Immature natural killer cell (primary cell): ENCODE measurements around the gene SP100. TPM values are rescaled to one million over a fixed set of nuclear protein-coding genes. Genes with fewer than 3 reads are reported as not detected.
A peak's percentile ranks its signal among the peaks of the same experiment; 100 is the strongest.
"Not testable (repeated sequence)": the region's sequence is repeated elsewhere in the genome, so short reads cannot be mapped to it uniquely, and the experiment has no call there.

ENCODE experiments used
- DNase-seq, 3 donors: peaks; one replicate each; pipeline ENCODE4 v3.0.0; 2022; ENCODE audit warnings: mixed read lengths in 1 of 3
- H3K27ac Mint-ChIP-seq, 6 donors: one replicate each; pipeline ENCODE4 v1.8.0; 2020; ENCODE audit warnings: mixed read lengths in 6 of 6, mild to moderate bottlenecking in 5 of 6, inconsistent platforms in 4 of 6, moderate library complexity in 3 of 6
- H3K27me3 Mint-ChIP-seq, 3 donors: one replicate each; pipeline ENCODE4 v1.8.0; 2020 to 2021; ENCODE audit warnings: low read depth in 3 of 3, mild to moderate bottlenecking in 3 of 3, mixed read lengths in 3 of 3, moderate library complexity in 3 of 3, inconsistent platforms in 1 of 3
- H3K36me3 Mint-ChIP-seq, 3 donors: one replicate each; pipeline ENCODE4 v1.8.0; 2020; ENCODE audit warnings: mixed read lengths in 3 of 3, inconsistent platforms in 2 of 3, mild to moderate bottlenecking in 2 of 3
- H3K4me1 Mint-ChIP-seq, 2 donors: one replicate each; pipeline ENCODE4 v1.8.0; 2020; ENCODE audit warnings: inconsistent platforms in 2 of 2, mild to moderate bottlenecking in 2 of 2, mixed read lengths in 2 of 2, moderate library complexity in 1 of 2
- H3K4me3 Mint-ChIP-seq, 5 donors: one replicate each; pipeline ENCODE4 v1.8.0; 2020; ENCODE audit warnings: mild to moderate bottlenecking in 5 of 5, mixed read lengths in 5 of 5, inconsistent platforms in 3 of 5, moderate library complexity in 3 of 5
- H3K9me3 Mint-ChIP-seq, 6 donors: one replicate each; pipeline ENCODE4 v1.8.0; 2020; ENCODE audit warnings: mild to moderate bottlenecking in 6 of 6, mixed read lengths in 6 of 6, inconsistent platforms in 4 of 6, moderate library complexity in 3 of 6
- polyA plus RNA-seq, 3 donors: library from polyadenylated mRNA; unstranded; fragments of 300-500 nt; fragmentation: Illumina TruSeq; gene quantifications; one replicate each; pipeline ENCODE4 v1.2.3, GENCODE V29; 2021

SP100 gene
- polyA plus RNA-seq, 3 donors from 2014 or later, result 85.8 to 221 (median 94.5) TPM

DNA sequence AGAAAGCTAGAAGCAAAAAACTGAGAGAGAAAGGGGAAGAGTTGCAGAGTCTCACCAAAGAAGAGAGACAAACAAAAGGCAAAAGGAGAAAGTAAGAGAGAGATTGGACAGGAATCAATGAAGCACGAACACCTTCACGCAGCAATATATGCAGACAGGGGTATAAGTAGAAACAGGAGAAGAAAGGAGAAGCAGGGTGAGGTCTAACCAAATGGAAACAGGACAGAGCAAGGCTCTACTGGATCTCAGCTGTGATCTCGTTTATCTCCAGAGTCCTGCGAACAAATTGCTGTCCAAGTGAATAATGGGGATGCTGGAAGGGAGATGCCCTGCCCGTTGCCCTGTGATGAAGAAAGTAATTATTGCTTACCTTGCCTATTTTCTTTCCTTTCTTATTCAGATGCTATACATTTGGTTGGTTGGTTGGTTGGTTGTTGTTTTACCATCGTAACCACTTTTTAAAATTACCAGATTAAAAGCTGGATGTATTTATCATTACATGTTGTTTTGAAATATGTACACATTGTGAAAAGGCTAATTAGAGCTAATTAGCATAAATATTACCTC lies 34.0 kb downstream of the SP100 start:
- no peaks in the 10 kb centered on the region for H3K9me3 Mint-ChIP-seq
- peaks cover 37 to 88% of the 10 kb centered on the region in 2 donors for H3K4me1 Mint-ChIP-seq
- no peak for DNase-seq
- H3K27me3 Mint-ChIP-seq, result peaks cover 0 to 3% (median 2%) of the 10 kb centered on the region in 3 donors
- H3K27ac Mint-ChIP-seq, result peak overlapping the region in 4 of 6 donors; percentile 2 to 63 (median 36)
- H3K4me3 Mint-ChIP-seq, result no peak overlapping the region
- peaks cover 53 to 63% (median 54%) of the 10 kb centered on the region in 3 donors for H3K36me3 Mint-ChIP-seq

GRCh38 chr2:230453006-230453405 lies 37.0 kb downstream of the SP100 start:
- Mint-ChIP-seq H3K27me3 (peaks cover 0 to 2% (median under 1%) of the 10 kb centered on the region in 3 donors), H3K27ac (peak overlapping the region in 2 of 6 donors; percentile 27 to 65), H3K4me1 (peaks cover 54 to 93% of the 10 kb centered on the region in 2 donors), H3K4me3 (no peak overlapping the region), H3K9me3 (peaks cover 0 to 9% (median 1%) of the 10 kb centered on the region in 6 donors), H3K36me3 (peaks cover 55 to 68% (median 64%) of the 10 kb centered on the region in 3 donors)
- DNase-seq, result no peak

DNA sequence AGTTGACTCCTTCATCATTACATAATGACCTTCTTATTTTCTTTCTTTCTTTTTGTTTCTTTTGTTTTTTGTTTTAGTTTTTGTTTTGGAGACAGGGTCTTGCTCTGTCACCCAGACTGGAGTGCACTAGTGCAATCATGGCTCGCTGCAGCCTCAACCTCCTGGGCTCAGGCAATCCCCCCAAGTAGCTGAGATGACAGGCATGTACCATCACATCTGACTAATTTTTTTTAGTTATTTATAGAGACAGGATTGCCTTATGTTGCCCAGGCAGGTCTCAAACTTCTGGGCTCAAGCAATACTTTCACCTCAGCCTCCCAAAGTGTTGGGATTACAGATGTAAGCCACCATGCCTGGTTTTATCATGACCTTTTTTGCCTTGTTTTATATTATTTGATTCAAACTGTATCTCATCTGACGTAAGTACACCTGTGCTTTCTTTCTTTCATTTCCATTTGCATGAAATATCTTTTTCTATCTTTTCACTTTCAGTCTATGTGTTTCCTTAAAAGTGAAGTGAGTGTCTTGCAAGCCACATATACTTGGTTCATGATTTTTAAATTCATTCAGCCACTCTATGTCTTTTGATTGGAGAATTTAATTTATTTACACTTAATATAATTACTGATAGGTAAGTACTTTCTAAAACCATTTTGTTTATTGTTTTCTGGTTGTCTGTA lies 39.1 kb downstream of the SP100 start:
- Mint-ChIP-seq H3K9me3 (peaks cover 0 to 9% (median 1%) of the 10 kb centered on the region in 6 donors), H3K36me3 (peaks cover 60 to 74% (median 72%) of the 10 kb centered on the region in 3 donors), H3K27ac (peak overlapping the region in 4 of 6 donors; percentile 21 to 73 (median 56)), H3K27me3 (peaks cover 0 to 2% (median 0%) of the 10 kb centered on the region in 3 donors), H3K4me1 (peaks cover 56 to 96% of the 10 kb centered on the region in 2 donors), H3K4me3 (no peak overlapping the region)
- DNase-seq, result no peak

- Mint-ChIP-seq H3K36me3 (peaks cover 70 to 79% (median 71%) of the 10 kb centered on the region in 3 donors), H3K27ac (peak overlapping the region; percentile 9 to 77 (median 64)), H3K4me1 (peaks cover 48 to 80% of the 10 kb centered on the region in 2 donors), H3K4me3 (peak overlapping the region; percentile 5 to 64 (median 20)), H3K9me3 (peaks cover 0 to 9% (median 1%) of the 10 kb centered on the region in 6 donors), H3K27me3 (peaks cover 0 to 3% (median 2%) of the 10 kb centered on the region in 3 donors)
- no peak for DNase-seq
These were observed 41.2 kb downstream of the SP100 start for GRCh38 chr2:230457073-230457768.

- DNase-seq, result no peak
- peaks cover 0 to 9% (median 1%) of the 10 kb centered on the region in 6 donors for H3K9me3 Mint-ChIP-seq
- peaks cover 70 to 80% (median 75%) of the 10 kb centered on the region in 3 donors for H3K36me3 Mint-ChIP-seq
- peak overlapping the region in 3 of 5 donors; percentile 17 to 64 (median 33) for H3K4me3 Mint-ChIP-seq
- H3K4me1 Mint-ChIP-seq, result peaks cover 48 to 76% of the 10 kb centered on the region in 2 donors
- H3K27me3 Mint-ChIP-seq, result peaks cover 0 to 3% (median 2%) of the 10 kb centered on the region in 3 donors
- H3K27ac Mint-ChIP-seq, result peak overlapping the region in 5 of 6 donors; percentile 9 to 77 (median 74)
These were observed 41.8 kb downstream of the SP100 start for GRCh38 chr2:230457793-230458192.

DNA sequence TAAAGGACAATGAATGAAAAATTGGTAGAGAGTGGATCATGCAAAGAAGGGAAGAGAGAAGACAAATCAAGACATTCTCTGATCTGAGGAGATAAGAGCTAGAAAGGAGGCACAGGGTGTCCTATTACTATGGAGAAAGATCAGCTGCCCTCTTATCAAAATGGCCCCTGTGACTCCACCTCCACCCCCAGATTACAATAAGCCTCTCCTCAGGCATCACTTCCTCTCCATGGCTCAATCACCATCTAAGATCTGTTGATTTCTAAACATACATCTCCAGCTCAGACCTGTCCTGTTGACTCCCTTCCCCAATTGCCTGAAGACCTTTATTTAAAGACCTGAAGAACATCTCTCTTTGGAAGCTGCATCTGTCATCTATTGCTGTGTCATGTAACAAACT lies 43.2 kb downstream of the SP100 start:
- Mint-ChIP-seq H3K27me3 (peaks cover 0 to 3% (median 2%) of the 10 kb centered on the region in 3 donors), H3K4me1 (peaks cover 38 to 61% of the 10 kb centered on the region in 2 donors), H3K4me3 (no peak overlapping the region), H3K36me3 (peaks cover 63 to 79% (median 75%) of the 10 kb centered on the region in 3 donors), H3K9me3 (peaks cover 0 to 9% (median 1%) of the 10 kb centered on the region in 6 donors), H3K27ac (peak overlapping the region; percentile 54 to 83 (median 68))
- no peak for DNase-seq

GRCh38 chr2:230471074-230471473 lies 55.1 kb downstream of the SP100 start:
- Mint-ChIP-seq H3K27ac (peak overlapping the region; percentile 8 to 90 (median 73)), H3K4me1 (peaks cover 20 to 52% of the 10 kb centered on the region in 2 donors), H3K9me3 (no peaks in the 10 kb centered on the region), H3K4me3 (no peak overlapping the region), H3K36me3 (peaks cover 45 to 69% (median 61%) of the 10 kb centered on the region in 3 donors), H3K27me3 (peaks cover 0 to 5% (median 0%) of the 10 kb centered on the region in 3 donors)
- no peak for DNase-seq

DNA sequence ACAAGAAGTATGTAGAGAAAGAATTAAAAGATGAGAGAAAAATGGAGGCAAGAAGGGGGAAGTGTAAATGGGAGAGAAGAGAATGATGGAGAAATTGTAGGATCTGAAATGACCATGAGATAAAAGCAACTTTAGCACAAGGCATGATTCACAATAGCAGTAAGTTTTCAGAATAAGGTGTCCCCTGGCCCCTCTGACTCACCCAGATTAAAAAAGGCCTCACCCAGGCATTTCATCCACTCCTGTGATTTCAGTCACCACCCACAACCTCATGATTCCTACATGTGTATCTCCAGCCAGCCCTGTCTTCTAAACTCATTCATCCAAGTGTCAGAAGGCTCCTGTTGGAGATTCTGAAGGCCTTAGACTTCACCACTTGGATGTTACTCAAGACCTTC lies 56.6 kb downstream of the SP100 start:
- Mint-ChIP-seq H3K27ac (peak overlapping the region; percentile 63 to 90 (median 82)), H3K4me3 (no peak overlapping the region), H3K36me3 (peaks cover 44 to 64% (median 49%) of the 10 kb centered on the region in 3 donors), H3K9me3 (no peaks in the 10 kb centered on the region), H3K27me3 (peaks cover 0 to 5% (median 0%) of the 10 kb centered on the region in 3 donors), H3K4me1 (peaks cover 18 to 52% of the 10 kb centered on the region in 2 donors)
- DNase-seq, result no peak

DNA sequence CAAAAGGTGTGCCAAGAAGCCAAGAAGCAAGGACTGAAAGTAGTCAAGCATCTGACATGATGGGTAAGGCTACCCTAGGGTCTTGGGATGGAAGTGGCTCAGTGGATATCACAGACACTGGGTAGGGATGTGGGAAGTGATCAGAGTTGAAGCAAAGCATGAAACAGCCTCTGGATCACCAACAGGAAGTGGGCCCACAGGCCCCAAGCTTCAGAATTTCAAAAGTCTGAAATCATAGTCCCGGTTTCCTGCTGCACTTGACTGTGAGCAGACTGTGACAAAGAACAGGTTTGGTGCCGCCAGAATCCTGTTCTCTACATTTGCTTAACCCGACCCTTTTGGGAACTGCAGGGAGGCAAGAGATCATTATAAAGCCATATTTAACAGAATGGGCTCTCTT lies 57.4 kb downstream of the SP100 start:
- H3K4me1 Mint-ChIP-seq, result peaks cover 18 to 52% of the 10 kb centered on the region in 2 donors
- peaks cover 0 to 5% (median 0%) of the 10 kb centered on the region in 3 donors for H3K27me3 Mint-ChIP-seq
- H3K27ac Mint-ChIP-seq, result peak overlapping the region; percentile 63 to 90 (median 82)
- no peak overlapping the region for H3K4me3 Mint-ChIP-seq
- H3K9me3 Mint-ChIP-seq, result no peaks in the 10 kb centered on the region
- DNase-seq, result no peak
- peaks cover 39 to 61% (median 46%) of the 10 kb centered on the region in 3 donors for H3K36me3 Mint-ChIP-seq

GRCh38 chr2:230475143-230475542 lies 59.1 kb downstream of the SP100 start:
- Mint-ChIP-seq H3K4me1 (peaks cover 18 to 56% of the 10 kb centered on the region in 2 donors), H3K27me3 (peaks cover 0 to 5% (median 0%) of the 10 kb centered on the region in 3 donors), H3K36me3 (peaks cover 48 to 71% (median 52%) of the 10 kb centered on the region in 3 donors), H3K9me3 (no peaks in the 10 kb centered on the region), H3K4me3 (no peak overlapping the region), H3K27ac (peak overlapping the region in 5 of 6 donors; percentile 16 to 77 (median 66))
- no peak for DNase-seq

DNA sequence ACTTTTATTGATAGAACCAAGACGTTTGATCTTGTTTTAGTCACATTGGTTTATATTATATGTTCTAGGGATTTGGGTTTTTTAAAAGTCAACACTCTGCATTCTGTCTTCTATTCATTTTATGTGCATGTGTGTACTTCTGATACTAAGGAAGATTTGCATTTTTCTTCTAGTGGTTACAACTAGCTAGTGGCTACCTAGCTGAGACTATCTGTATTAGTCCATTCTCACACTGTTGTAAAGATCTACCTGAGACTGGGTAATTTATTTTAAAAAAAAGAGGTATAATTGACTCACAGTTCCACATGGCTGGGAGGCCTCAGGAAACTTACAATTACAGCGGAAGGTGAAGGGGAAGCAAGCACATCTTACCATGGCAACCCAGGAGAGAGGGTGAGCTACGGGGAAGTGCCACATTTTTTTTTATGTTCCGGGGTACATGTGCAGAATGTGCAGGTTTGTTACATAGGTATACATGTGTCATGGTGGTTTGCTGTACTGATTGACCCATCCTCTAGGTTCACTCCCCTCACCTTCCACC lies 69.9 kb downstream of the SP100 start:
- Mint-ChIP-seq H3K27me3 (no peaks in the 10 kb centered on the region), H3K4me3 (no peak overlapping the region), H3K9me3 (peaks cover 0 to 11% (median 3%) of the 10 kb centered on the region in 6 donors), H3K36me3 (peaks cover 52 to 73% (median 64%) of the 10 kb centered on the region in 3 donors), H3K27ac (no peak overlapping the region), H3K4me1 (peaks cover 26 to 57% of the 10 kb centered on the region in 2 donors)
- no peak for DNase-seq

GRCh38 chr2:230491219-230491618 lies 75.2 kb downstream of the SP100 start:
- H3K27ac Mint-ChIP-seq, DNase-seq, H3K4me3 Mint-ChIP-seq, H3K27me3 Mint-ChIP-seq: not testable (repeated sequence)
- H3K9me3 Mint-ChIP-seq, result peaks cover 0 to 11% (median 3%) of the 10 kb centered on the region in 6 donors
- H3K36me3 Mint-ChIP-seq, result peaks cover 63 to 88% (median 83%) of the 10 kb centered on the region in 3 donors
- H3K4me1 Mint-ChIP-seq, result peaks cover 45 to 78% of the 10 kb centered on the region in 2 donors

- H3K36me3 Mint-ChIP-seq, result peaks cover 55 to 79% (median 75%) of the 10 kb centered on the region in 3 donors
These were observed 76.1 kb downstream of the SP100 start for GRCh38 chr2:230492107-230492506.

More at GRCh38 chr2:230492107-230492506, 76.1 kb downstream of the SP100 start:
- peaks cover 49 to 83% of the 10 kb centered on the region in 2 donors for H3K4me1 Mint-ChIP-seq
- no peak for DNase-seq
- peaks cover 0 to 11% (median 3%) of the 10 kb centered on the region in 6 donors for H3K9me3 Mint-ChIP-seq
- H3K27ac Mint-ChIP-seq, result peak overlapping the region in 3 of 6 donors; percentile 34 to 80 (median 40)
- H3K27me3 Mint-ChIP-seq, result peaks cover 0 to 2% (median 0%) of the 10 kb centered on the region in 3 donors
- H3K4me3 Mint-ChIP-seq, result no peak overlapping the region
